Measurements from ENCODE around the gene RPAP3.
"Not testable (repeated sequence)": the region's sequence is repeated elsewhere in the genome, so short reads cannot be mapped to it uniquely, and the experiment has no call there.

Gene RPAP3

DNA sequence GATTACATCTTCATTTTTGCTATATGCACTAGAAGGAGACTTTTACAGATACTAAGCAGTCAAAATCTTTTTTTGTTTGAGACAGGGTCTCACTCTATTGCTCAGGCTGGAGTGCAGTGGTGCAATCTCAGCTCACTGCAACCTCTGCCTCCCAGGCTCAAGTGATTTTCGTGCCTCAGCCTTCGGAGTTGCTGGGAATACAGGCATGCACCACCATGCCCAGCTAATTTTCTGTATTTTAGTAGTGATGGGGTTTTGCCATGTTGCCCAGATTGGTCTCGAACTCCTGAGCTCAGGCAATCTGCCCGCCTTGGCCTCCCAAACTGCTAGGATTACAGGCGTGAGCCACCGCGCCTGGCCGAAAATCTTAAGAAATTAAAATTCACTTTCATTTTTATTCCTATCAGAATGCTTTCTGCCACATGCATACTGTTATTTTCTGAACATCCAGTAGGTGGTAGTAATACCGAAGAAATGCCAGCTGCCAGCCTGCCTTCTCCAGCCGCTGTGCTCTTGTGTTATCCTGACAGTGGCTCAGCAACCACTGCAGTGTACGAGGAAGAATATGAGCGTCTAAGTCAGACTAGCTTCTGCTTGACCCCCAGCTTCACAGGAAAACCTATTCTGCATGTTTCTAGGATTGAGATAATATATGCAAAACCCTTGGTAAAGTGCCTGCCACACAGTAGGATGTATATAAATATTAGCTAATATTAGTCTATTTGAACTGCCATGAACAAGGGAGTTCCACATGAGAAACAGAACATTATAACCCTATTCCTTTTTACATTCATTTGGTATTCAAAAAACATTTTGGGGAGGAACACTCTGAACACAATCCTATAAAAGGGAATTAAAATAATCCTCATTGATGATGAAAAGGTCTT lies 54.2 kb downstream of the RPAP3 start:
- Histone ChIP-seq H3K27me3 (ENCODE audit: insufficient read depth, low read depth) (no peaks in the 10 kb centered on the region), H3K27ac (no peak overlapping the region; the same call in 1 of the 2 replicates), H3K4me3 (IDR thresholded peaks at IDR 0.05; ENCODE audit: insufficient read depth, low read depth, low read length) (no peak overlapping the region), H3K36me3 (ENCODE audit: insufficient read depth) (no peaks in the 10 kb centered on the region), H4K20me1 (ENCODE audit: insufficient read depth) (no peaks in the 10 kb centered on the region), H3K4me2 (peak overlapping the region; percentile 11; the same call in 1 of the 2 replicates), H3K79me2 (ENCODE audit: insufficient read depth, low read depth) (no peaks in the 10 kb centered on the region), H3K4me1 (ENCODE audit: low read depth, poor library complexity, severe bottlenecking) (peaks cover 13% of the 10 kb centered on the region), H2AFZ (ENCODE audit: low read depth) (no peak overlapping the region), H3K9ac (no peak overlapping the region)
- TF ChIP-seq, protein P1, sequence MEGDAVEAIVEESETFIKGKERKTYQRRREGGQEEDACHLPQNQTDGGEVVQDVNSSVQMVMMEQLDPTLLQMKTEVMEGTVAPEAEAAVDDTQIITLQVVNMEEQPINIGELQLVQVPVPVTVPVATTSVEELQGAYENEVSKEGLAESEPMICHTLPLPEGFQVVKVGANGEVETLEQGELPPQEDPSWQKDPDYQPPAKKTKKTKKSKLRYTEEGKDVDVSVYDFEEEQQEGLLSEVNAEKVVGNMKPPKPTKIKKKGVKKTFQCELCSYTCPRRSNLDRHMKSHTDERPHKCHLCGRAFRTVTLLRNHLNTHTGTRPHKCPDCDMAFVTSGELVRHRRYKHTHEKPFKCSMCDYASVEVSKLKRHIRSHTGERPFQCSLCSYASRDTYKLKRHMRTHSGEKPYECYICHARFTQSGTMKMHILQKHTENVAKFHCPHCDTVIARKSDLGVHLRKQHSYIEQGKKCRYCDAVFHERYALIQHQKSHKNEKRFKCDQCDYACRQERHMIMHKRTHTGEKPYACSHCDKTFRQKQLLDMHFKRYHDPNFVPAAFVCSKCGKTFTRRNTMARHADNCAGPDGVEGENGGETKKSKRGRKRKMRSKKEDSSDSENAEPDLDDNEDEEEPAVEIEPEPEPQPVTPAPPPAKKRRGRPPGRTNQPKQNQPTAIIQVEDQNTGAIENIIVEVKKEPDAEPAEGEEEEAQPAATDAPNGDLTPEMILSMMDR (conservative IDR thresholded peaks at IDR 0.05; ENCODE audit: low read depth, low read length), result peak; percentile 81

DNA sequence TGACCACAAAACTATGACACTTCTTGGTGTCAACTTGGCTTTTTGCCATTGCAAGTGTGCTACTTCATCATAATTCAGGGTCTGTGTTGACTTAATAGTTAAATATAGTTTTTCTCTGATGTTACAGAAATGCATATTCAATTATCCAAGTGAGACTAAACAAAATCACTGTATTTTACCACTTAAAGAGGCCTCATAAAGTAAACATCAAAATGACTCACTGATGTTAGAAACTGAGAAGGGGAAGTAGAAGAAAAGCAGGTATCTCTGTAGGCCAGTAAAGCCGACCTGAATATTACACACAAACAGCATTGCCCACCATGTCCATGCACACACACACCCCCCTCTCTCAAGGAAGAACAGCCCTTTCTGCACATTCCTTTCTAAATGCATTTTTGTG lies 55.4 kb downstream of the RPAP3 start:
- peaks cover 13% of the 10 kb centered on the region for H3K4me1 ChIP-seq (ENCODE audit: low read depth, poor library complexity, severe bottlenecking)
- no peak overlapping the region for H3K9ac ChIP-seq
- H3K36me3 ChIP-seq (ENCODE audit: insufficient read depth), result no peaks in the 10 kb centered on the region
- no peak overlapping the region for H3K4me2 ChIP-seq
- H3K27me3 ChIP-seq (ENCODE audit: insufficient read depth, low read depth), result no peaks in the 10 kb centered on the region
- no peak overlapping the region for H2AFZ ChIP-seq (ENCODE audit: low read depth)
- TF ChIP-seq, protein P1 (conservative IDR thresholded peaks at IDR 0.05; ENCODE audit: low read depth, low read length), result no peak
- H3K79me2 ChIP-seq (ENCODE audit: insufficient read depth, low read depth), result no peaks in the 10 kb centered on the region
- no peak overlapping the region for H3K4me3 ChIP-seq (IDR thresholded peaks at IDR 0.05; ENCODE audit: insufficient read depth, low read depth, low read length)
- no peaks in the 10 kb centered on the region for H4K20me1 ChIP-seq (ENCODE audit: insufficient read depth)
- no peak overlapping the region for H3K27ac ChIP-seq

DNA sequence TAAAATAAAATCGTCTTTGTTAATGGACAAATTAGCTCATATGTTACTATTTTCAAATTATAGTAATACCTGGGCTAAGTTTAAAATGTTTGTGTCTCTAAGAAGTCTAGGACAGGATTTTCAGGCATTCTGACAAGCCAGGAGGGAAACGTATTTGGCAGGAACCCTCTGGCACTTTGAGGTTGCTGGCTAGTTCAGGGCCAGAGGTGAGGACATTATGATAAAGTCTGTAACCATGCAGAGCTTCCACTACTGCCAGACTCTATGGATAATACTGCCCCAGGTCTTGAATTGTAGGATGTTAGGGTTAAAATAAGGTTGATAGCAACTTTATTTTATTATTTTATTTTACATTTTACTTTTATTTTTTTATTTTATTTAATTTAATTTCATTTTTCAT lies 56.4 kb downstream of the RPAP3 start:
- no peak overlapping the region for H3K4me3 ChIP-seq (IDR thresholded peaks at IDR 0.05; ENCODE audit: insufficient read depth, low read depth, low read length)
- H2AFZ ChIP-seq (ENCODE audit: low read depth), result no peak overlapping the region
- H3K36me3 ChIP-seq (ENCODE audit: insufficient read depth), result no peaks in the 10 kb centered on the region
- no peak overlapping the region for H3K27ac ChIP-seq
- H3K27me3 ChIP-seq (ENCODE audit: insufficient read depth, low read depth), result no peaks in the 10 kb centered on the region
- H3K4me2 ChIP-seq, result no peak overlapping the region
- no peak overlapping the region for H3K9ac ChIP-seq
- H3K79me2 ChIP-seq (ENCODE audit: insufficient read depth, low read depth), result no peaks in the 10 kb centered on the region
- TF ChIP-seq, protein P1 (conservative IDR thresholded peaks at IDR 0.05; ENCODE audit: low read depth, low read length), result no peak
- H4K20me1 ChIP-seq (ENCODE audit: insufficient read depth), result no peaks in the 10 kb centered on the region
- peaks cover 13% of the 10 kb centered on the region for H3K4me1 ChIP-seq (ENCODE audit: low read depth, poor library complexity, severe bottlenecking)

DNA sequence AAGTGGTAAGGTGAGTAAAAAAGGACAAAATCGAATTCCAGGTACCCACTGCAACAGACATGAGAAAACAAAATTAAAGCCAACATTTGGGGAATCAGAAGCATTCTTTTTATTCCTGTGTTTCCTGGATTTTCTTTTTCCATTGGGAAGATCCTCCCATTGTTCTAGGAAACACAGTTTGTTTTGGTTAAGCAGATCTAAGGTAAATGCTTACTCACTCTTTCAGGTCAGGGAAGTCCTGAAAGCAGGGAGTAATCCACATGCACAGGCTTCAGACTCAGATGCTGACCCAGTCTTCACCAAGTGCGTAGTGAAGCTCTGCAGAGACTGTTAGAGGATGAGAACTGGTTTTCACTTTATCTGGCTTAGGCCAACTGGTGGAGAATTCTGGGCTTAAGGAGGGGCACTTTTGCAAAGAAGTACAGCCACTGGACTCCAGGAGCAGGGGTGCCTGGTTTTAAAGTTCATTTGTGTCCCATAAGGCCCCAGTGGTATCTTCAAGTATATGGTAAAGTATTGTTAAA lies 57.7 kb downstream of the RPAP3 start:
- H3K4me1 ChIP-seq (ENCODE audit: low read depth, poor library complexity, severe bottlenecking), result peaks cover 13% of the 10 kb centered on the region
- no peak overlapping the region for H3K9ac ChIP-seq
- H2AFZ ChIP-seq (ENCODE audit: low read depth), result no peak overlapping the region
- no peaks in the 10 kb centered on the region for H4K20me1 ChIP-seq (ENCODE audit: insufficient read depth)
- TF ChIP-seq, protein P1 (conservative IDR thresholded peaks at IDR 0.05; ENCODE audit: low read depth, low read length), result no peak
- H3K27ac ChIP-seq, result no peak overlapping the region
- H3K79me2 ChIP-seq (ENCODE audit: insufficient read depth, low read depth), result no peaks in the 10 kb centered on the region
- H3K4me2 ChIP-seq, result no peak overlapping the region
- no peak overlapping the region for H3K4me3 ChIP-seq (IDR thresholded peaks at IDR 0.05; ENCODE audit: insufficient read depth, low read depth, low read length)
- no peaks in the 10 kb centered on the region for H3K36me3 ChIP-seq (ENCODE audit: insufficient read depth)
- no peaks in the 10 kb centered on the region for H3K27me3 ChIP-seq (ENCODE audit: insufficient read depth, low read depth)

DNA sequence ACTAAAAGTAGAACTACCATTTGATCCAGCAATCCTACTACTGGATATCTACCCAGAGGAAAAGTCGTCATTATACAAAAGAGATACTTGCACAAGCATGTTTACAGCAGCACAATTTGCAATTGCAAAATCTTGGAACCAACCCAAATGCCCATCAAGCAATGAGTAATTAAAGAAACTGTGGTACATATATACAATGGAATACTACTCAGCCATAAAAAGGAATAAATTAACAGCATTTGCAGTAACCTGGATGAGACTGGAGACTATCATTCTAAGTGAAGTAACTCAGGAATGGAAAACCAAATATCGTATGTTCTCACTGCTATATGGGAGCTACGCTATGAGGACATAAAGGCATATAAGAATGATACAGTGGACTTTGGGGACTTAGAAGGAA lies 63.5 kb downstream of the RPAP3 start:
- H3K27ac ChIP-seq; H3K4me2 ChIP-seq; H4K20me1 ChIP-seq (ENCODE audit: insufficient read depth); H3K27me3 ChIP-seq (ENCODE audit: insufficient read depth, low read depth); H3K9ac ChIP-seq; H3K4me3 ChIP-seq (IDR thresholded peaks at IDR 0.05; ENCODE audit: insufficient read depth, low read depth, low read length); H3K79me2 ChIP-seq (ENCODE audit: insufficient read depth, low read depth); H2AFZ ChIP-seq (ENCODE audit: low read depth); H3K36me3 ChIP-seq (ENCODE audit: insufficient read depth): not testable (repeated sequence)
- H3K4me1 ChIP-seq (ENCODE audit: low read depth, poor library complexity, severe bottlenecking), result peaks cover 15% of the 10 kb centered on the region
